Prostate gland (tissue), 2 donors: ENCODE data around the gene CCT2. TPM values are rescaled to one million over a fixed set of nuclear protein-coding genes. Genes with fewer than 3 reads are reported as not detected.

ENCODE experiments used
- DNase-seq: peaks from one replicate; pipeline ENCODE4 v3.0.0-alpha.2; 2019; ENCODE audit warnings: low spot score
- H3K27ac ChIP-seq, 2 donors: fragments of 200-600 bp; sonication (generic); 2 replicates each; pipeline ENCODE4 v1.5.1; 2017 to 2019
- H3K27me3 ChIP-seq: fragments of 200-600 bp; sonication (generic); replicated peaks from 2 replicates; pipeline ENCODE4 v1.5.1; 2019; ENCODE audit not compliant: insufficient read depth
- H3K36me3 ChIP-seq, 2 donors: fragments of 200-600 bp; sonication (generic); 1 replicate in 1 of 2; 2 replicates in 1 of 2; pipeline versions ENCODE4 v1.5.1 to v1.8.1; 2017 to 2019
- H3K4me1 ChIP-seq: fragments of 200-600 bp; sonication (generic); replicated peaks from 2 replicates; pipeline ENCODE4 v1.5.1; 2019
- H3K4me3 ChIP-seq, 2 donors: fragments of 200-600 bp; sonication (generic); 2 replicates each; pipeline ENCODE4 v1.5.1; 2017 to 2019
- H3K9me3 ChIP-seq: fragments of 200-600 bp; sonication (generic); 2 replicates; pipeline ENCODE4 v1.5.1; 2017
- POLR2A ChIP-seq: fragments of 450-650 bp; IDR thresholded peaks from one replicate; pipeline ENCODE4 v1.6.1; 2016; ENCODE audit warnings: antibody characterized with exemption, mild to moderate bottlenecking
- POLR2AphosphoS5 ChIP-seq: sonication (generic); formaldehyde crosslinking; IDR thresholded peaks from one replicate; pipeline ENCODE4 v1.6.1; 2017; ENCODE audit warnings: antibody characterized with exemption
- WGBS: methylation state at CpG from one replicate; pipeline ENCODE4 v1.1.5; 2018; 5-methylcytosine and 5-hydroxymethylcytosine counted together
- intact Hi-C: fragments of 100-400 bp; cut with DNase I; formaldehyde crosslinking; loops from one replicate; pipeline ENCODE4 v1.14.2; 2022
- total RNA-seq, 2 donors: library from RNA; depleted of rRNA; stranded (reverse); fragments of >200 nt; gene quantifications; one replicate each; pipeline ENCODE4 v1.1.0, GENCODE V29; 2016
- TF ChIP-seq, protein P1 (sequence below), 4 experiments: fragments of 200-600 bp in 2 of 4; fragments of 450-650 bp in 2 of 4; sonication (generic) in 2 of 4; IDR thresholded peaks; 1 replicate in 3 of 4; 2 replicates in 1 of 4; pipeline ENCODE4 v1.5.1; 2016 to 2019; ENCODE audit warnings: antibody characterized with exemption in 4 of 4, mild to moderate bottlenecking in 2 of 4, moderate library complexity in 2 of 4

The CCT2 gene
- total RNA-seq, 2 donors from 2014 or later: 86.7 to 116 TPM

- H3K27ac ChIP-seq: no peak overlapping the region
- H3K4me1 ChIP-seq: no peaks in the 10 kb centered on the region
- no peak overlapping the region for H3K4me3 ChIP-seq
- 84% methylated on average over 9 of the region's 9 CpGs for WGBS
- DNase-seq: no peak
- H3K36me3 ChIP-seq: no peaks in the 10 kb centered on the region
- TF ChIP-seq POLR2AphosphoS5 (no peak), POLR2A (no peak)
- TF ChIP-seq, protein P1, sequence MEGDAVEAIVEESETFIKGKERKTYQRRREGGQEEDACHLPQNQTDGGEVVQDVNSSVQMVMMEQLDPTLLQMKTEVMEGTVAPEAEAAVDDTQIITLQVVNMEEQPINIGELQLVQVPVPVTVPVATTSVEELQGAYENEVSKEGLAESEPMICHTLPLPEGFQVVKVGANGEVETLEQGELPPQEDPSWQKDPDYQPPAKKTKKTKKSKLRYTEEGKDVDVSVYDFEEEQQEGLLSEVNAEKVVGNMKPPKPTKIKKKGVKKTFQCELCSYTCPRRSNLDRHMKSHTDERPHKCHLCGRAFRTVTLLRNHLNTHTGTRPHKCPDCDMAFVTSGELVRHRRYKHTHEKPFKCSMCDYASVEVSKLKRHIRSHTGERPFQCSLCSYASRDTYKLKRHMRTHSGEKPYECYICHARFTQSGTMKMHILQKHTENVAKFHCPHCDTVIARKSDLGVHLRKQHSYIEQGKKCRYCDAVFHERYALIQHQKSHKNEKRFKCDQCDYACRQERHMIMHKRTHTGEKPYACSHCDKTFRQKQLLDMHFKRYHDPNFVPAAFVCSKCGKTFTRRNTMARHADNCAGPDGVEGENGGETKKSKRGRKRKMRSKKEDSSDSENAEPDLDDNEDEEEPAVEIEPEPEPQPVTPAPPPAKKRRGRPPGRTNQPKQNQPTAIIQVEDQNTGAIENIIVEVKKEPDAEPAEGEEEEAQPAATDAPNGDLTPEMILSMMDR (IDR thresholded peaks at IDR 0.05): no peak
- intact Hi-C loops: no loop called here
- H3K9me3 ChIP-seq: no peaks in the 10 kb centered on the region
- no peaks in the 10 kb centered on the region for H3K27me3 ChIP-seq
Measured at GRCh38 chr12:69556383-69556782, 28.9 kb upstream of the CCT2 start.

DNA sequence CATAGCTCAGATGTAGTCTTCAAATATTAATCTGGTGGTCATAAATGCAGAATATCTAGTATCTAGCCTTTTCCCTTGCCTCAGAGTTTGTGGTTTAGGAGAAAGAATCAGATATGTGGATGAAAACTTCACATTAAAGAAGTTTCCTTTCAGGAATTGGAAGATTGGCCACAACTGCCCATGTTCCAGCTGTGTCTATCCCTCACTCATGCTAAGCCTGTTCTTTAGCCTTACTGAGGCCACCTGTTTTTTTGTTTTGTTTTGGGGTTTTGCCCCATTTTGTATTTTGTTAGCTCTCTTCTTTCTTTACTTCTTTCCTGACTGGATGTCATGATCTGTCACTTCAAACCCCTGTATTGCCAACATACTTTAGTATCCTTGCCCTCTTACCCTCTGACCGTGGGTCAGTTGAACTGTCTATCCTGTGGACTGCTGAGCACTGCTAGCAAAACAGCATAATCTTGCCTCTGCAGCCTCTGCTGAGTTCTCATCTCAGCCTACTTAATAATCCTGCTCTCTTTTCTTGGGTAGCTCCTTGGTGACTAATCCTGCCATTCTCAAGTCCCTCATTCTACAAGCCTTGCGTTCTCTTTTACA lies 22.0 kb upstream of the CCT2 start:
- TF ChIP-seq POLR2A: no peak
- Histone ChIP-seq H3K4me1 (no peaks in the 10 kb centered on the region), H3K27ac (no peak overlapping the region), H3K36me3 (no peaks in the 10 kb centered on the region), H3K9me3 (no peaks in the 10 kb centered on the region), H3K27me3 (no peaks in the 10 kb centered on the region), H3K4me3 (no peak overlapping the region)
- intact Hi-C loops: no loop called here
- no peak for DNase-seq
- whole genome bisulfite sequencing: 96% methylated on average over 2 of the region's 2 CpGs

- 73% methylated on average over 3 of the region's 3 CpGs for WGBS
- H3K36me3 ChIP-seq: no peaks in the 10 kb centered on the region
- intact Hi-C loops: no loop called here
Measured at GRCh38 chr12:69566603-69567002, 18.7 kb upstream of the CCT2 start.

DNA sequence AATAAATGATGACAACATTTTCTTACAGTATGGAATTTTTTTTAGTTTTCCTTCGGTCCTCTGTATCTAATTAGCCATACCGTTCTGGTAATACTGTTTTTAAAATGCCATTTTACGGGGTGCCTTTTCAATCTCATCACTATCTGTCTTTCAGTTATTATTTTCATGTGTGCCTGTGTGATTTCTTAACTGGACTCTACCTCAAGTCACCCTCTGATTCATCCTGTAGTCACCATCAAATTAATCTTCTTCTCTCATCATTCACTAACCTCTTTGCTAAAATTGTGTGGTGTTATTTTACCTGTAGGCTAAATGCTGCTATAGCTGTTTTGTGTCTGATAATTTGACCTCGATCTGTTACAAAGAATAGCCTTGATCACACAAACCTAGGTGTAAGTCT lies 16.0 kb upstream of the CCT2 start:
- Histone ChIP-seq H3K4me1 (no peaks in the 10 kb centered on the region), H3K27me3 (no peaks in the 10 kb centered on the region), H3K27ac (no peak overlapping the region), H3K9me3 (no peaks in the 10 kb centered on the region), H3K4me3 (no peak overlapping the region), H3K36me3 (peaks cover 0 to 3% of the 10 kb centered on the region in 2 donors)
- TF ChIP-seq POLR2A: no peak
- TF ChIP-seq POLR2AphosphoS5: no peak
- TF ChIP-seq, protein P1 (IDR thresholded peaks at IDR 0.05): no peak
- 84% methylated on average over 4 of the region's 4 CpGs for WGBS
- intact Hi-C loops: no loop called here
- DNase-seq: no peak

More at GRCh38 chr12:69566603-69567002, 18.7 kb upstream of the CCT2 start:
- Histone ChIP-seq H3K27ac (no peak overlapping the region), H3K4me1 (no peaks in the 10 kb centered on the region), H3K4me3 (no peak overlapping the region), H3K27me3 (no peaks in the 10 kb centered on the region), H3K9me3 (no peaks in the 10 kb centered on the region)
- no peak for DNase-seq
- TF ChIP-seq, protein P1 (IDR thresholded peaks at IDR 0.05): no peak

GRCh38 chr12:69570000-69570516 lies 15.2 kb upstream of the CCT2 start:
- no peak for DNase-seq
- Histone ChIP-seq H3K36me3 (peaks cover 0 to 8% of the 10 kb centered on the region in 2 donors), H3K4me1 (no peaks in the 10 kb centered on the region), H3K9me3 (no peaks in the 10 kb centered on the region), H3K4me3 (no peak overlapping the region), H3K27me3 (no peaks in the 10 kb centered on the region), H3K27ac (no peak overlapping the region)
- 89% methylated on average over 10 of the region's 10 CpGs for WGBS
- intact Hi-C loops: loop anchor here (5.0 kb wide), 2 partner anchors 153 to 213 kb away; partner anchors contain the start of gene YEATS4
- no peak for TF ChIP-seq POLR2A
- no peak for TF ChIP-seq POLR2AphosphoS5
- TF ChIP-seq, protein P1 (IDR thresholded peaks at IDR 0.05): no peak
